ENCODE measurements around the gene CCDC57. TPM values are rescaled to one million over a fixed set of nuclear protein-coding genes. Genes with fewer than 3 reads are reported as not detected.

The CCDC57 gene
- total and polyA plus RNA-seq, 9 of the 15 experiments (the other 6 are each of a cell fraction or from before 2014, with no cell fraction given) = 0.83 to 36.2 (median 13.6) TPM

DNA sequence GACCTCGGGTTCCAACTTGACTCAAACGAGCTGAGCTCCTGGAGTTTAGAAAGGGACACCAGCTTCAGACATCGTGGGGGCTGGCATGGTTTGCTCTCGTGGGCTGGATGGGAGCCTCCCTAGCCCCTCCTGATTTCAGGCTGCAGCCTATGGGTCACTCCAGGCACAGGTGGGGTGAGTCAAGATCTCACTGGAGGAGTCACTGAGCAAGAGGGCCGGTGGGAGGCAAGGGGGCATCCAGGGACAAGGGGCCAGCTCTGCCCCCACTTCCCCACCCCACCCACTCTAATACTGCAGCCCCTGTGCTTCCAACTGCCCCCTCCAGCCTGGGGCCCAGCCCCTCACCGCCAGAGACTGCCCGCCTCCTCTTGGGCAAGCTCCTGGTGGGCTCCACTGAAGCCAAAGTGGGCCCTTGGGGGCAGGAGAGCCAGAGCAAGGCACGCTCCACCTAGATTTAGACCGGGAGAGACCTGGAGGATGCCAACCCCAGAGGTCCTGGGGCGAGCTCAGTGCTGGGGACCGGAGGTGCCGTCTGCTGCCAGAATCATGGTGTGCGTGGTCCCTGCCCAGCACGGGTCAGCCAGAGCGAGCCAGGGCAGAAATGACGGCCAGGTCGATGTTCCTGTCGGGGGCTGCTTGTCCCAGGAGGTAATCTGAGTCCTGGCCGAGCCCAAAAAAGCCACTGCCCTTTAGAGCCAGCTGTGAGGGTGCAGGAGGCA lies 22.6 kb upstream of the CCDC57 start (continued):
- no peak for TF ChIP-seq NFXL1 (CRISPR knock-in tag; IDR thresholded peaks at IDR 0.05)
- TF ChIP-seq TOE1 (IDR thresholded peaks at IDR 0.05; ENCODE audit: borderline replicate concordance) = no peak
- TF ChIP-seq TOE1 (CRISPR knock-in tag; IDR thresholded peaks at IDR 0.05; ENCODE audit: borderline replicate concordance, low read depth) = no peak
- no peak for TF ChIP-seq JUND (IDR thresholded peaks at IDR 0.05; ENCODE audit: borderline replicate concordance, low read depth, low read length)
- no peak for TF ChIP-seq JUND (tag; IDR thresholded peaks at IDR 0.05; ENCODE audit: borderline replicate concordance, low read depth, low read length)

DNA sequence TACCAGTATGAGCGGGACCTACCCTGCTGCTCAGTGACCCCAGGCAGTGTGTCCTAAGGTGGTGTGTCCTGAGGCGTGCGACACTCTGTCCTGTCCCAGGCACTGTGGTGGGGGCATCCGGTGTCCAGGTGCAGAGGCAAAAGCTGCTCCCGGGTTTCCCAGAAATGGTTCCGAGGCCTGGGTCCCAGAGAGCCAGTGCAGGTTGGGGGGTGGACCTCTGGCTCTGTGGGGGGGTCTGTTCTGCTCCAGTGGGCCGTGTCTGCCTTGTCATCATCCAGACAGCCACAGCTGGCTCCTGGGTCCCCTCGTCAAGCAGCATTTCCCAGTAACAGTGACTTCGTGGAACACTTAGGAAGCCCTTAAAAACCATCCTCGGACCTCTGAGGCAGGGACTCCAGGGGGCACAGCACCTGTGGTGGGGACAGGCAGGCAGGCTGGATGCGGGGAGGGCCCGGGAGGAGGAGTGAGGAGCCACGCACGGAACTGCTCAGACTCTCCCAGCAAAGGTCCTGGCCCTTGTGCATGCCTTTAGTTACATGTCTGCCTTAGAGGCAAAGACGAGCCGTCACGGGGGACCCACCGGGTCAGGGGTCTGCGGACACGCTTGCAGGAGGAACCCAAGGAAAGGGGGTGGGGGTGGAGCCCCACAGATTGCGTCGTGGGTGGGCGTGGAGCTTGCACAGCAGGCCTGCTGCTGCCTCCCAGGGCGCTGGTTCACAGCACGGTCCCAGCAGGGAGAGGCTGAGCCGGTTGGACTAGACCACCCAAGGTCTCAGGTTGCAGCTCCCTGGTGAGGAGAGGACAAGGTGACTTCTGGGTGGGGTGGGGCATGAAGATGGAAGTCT lies 21.8 kb upstream of the CCDC57 start:
- Histone ChIP-seq H3K27me3 (ENCODE audit: control insufficient read depth in 2 of 2, insufficient read depth in 2 of 2, low read length in 2 of 2) (no peaks in the 10 kb centered on the region), H3K79me2 (ENCODE audit: control insufficient read depth, insufficient read depth, low read length) (peaks cover 6% of the 10 kb centered on the region; the same call in 1 of the 3 replicates), H4K20me1 (replicated peaks; ENCODE audit: control insufficient read depth, insufficient read depth, low read length) (no peaks in the 10 kb centered on the region), H3K4me1 (replicated peaks in 1 of 2; ENCODE audit: control insufficient read depth in 2 of 2, insufficient read depth in 2 of 2, low read length in 2 of 2) (peaks cover 46 to 97% of the 10 kb centered on the region in 2 experiments), H2AFZ (ENCODE audit: low read depth, low read length) (peak overlapping the region; percentile 38; the same call in 1 of the 2 replicates), H3K9ac (ENCODE audit: insufficient read depth in 1 of 2, low read depth in 2 of 2, low read length in 2 of 2) (peak overlapping the region; percentile 5 to 90; a peak in 3 of 4 replicates), H3K4me3 (no peak overlapping the region), H3K36me3 (ENCODE audit: control insufficient read depth, insufficient read depth, low read length) (peaks cover under 1% of the 10 kb centered on the region; the same call in 1 of the 3 replicates), H3K4me2 (ENCODE audit: insufficient read depth, low read length) (peak overlapping the region; percentile 49), H3K9me3 (replicated peaks; ENCODE audit: control insufficient read depth, insufficient read depth, low read depth, low read length) (no peaks in the 10 kb centered on the region), H3K9me1 (ENCODE audit: control insufficient read depth, insufficient read depth, low read length) (no peaks in the 10 kb centered on the region), H3K27ac (ENCODE audit: extremely low read depth, low read depth, low read length) (peak overlapping the region; percentile 23; the same call in 1 of the 3 replicates)
- no peak for ATAC-seq
- ChIA-PET POLR2A (interaction anchor here (0.5 to 1.2 kb wide), 5 partner anchors 8 to 112 kb away, joined by 3 to 4 read pairs (median 4); no protein-coding TSS in a partner anchor), CTCF (ENCODE audit: low intra/inter-chr PET ratio) (interaction anchor here (0.8 kb wide), 1 partner anchor 87 kb away, joined by 3 read pairs; no protein-coding TSS in a partner anchor)
- FAIRE-seq = peak; percentile 78
- WGBS (ENCODE audit: insufficient coverage, low coverage, missing lambda C conversion rate) = 41% methylated on average over 20 of the region's 26 CpGs
- intact Hi-C loops (cut with micrococcal nuclease) (loop anchor here (5.0 kb wide), 1 partner anchor 103 kb away; no protein-coding TSS in a partner anchor), in situ Hi-C loops (cut with MboI) (no loop called here)
- BruUV-seq (replicated peaks) = no TSS peak
- peak in 1 of 4 experiments; percentile 42 for DNase-seq (ENCODE audit: extremely low read depth in 1 of 4, low spot score in 3 of 4)
- TF ChIP-seq PCBP1 (IDR thresholded peaks at IDR 0.05; ENCODE audit: low read depth, low read length, poor library complexity, severe bottlenecking) = peak; percentile 48
- no peak for TF ChIP-seq BACH1 (tag; IDR thresholded peaks at IDR 0.05)
- no peak for TF ChIP-seq PHF20 (IDR thresholded peaks at IDR 0.05; ENCODE audit: partially characterized antibody)
- no peak for TF ChIP-seq MTF1 (CRISPR knock-in tag; IDR thresholded peaks at IDR 0.05; ENCODE audit: borderline replicate concordance)
- TF ChIP-seq ZBTB7A (IDR thresholded peaks at IDR 0.05; ENCODE audit: borderline replicate concordance, control insufficient read depth, low read depth, low read length) = peak; percentile 42; the same call in 1 of the 2 replicates
- TF ChIP-seq, protein P1, sequence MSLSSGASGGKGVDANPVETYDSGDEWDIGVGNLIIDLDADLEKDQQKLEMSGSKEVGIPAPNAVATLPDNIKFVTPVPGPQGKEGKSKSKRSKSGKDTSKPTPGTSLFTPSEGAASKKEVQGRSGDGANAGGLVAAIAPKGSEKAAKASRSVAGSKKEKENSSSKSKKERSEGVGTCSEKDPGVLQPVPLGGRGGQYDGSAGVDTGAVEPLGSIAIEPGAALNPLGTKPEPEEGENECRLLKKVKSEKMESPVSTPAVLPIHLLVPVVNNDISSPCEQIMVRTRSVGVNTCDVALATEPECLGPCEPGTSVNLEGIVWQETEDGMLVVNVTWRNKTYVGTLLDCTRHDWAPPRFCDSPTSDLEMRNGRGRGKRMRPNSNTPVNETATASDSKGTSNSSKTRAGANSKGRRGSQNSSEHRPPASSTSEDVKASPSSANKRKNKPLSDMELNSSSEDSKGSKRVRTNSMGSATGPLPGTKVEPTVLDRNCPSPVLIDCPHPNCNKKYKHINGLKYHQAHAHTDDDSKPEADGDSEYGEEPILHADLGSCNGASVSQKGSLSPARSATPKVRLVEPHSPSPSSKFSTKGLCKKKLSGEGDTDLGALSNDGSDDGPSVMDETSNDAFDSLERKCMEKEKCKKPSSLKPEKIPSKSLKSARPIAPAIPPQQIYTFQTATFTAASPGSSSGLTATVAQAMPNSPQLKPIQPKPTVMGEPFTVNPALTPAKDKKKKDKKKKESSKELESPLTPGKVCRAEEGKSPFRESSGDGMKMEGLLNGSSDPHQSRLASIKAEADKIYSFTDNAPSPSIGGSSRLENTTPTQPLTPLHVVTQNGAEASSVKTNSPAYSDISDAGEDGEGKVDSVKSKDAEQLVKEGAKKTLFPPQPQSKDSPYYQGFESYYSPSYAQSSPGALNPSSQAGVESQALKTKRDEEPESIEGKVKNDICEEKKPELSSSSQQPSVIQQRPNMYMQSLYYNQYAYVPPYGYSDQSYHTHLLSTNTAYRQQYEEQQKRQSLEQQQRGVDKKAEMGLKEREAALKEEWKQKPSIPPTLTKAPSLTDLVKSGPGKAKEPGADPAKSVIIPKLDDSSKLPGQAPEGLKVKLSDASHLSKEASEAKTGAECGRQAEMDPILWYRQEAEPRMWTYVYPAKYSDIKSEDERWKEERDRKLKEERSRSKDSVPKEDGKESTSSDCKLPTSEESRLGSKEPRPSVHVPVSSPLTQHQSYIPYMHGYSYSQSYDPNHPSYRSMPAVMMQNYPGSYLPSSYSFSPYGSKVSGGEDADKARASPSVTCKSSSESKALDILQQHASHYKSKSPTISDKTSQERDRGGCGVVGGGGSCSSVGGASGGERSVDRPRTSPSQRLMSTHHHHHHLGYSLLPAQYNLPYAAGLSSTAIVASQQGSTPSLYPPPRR (CRISPR knock-in tag; IDR thresholded peaks at IDR 0.05; ENCODE audit: borderline replicate concordance) = no peak
